ACC112 (cell line): ENCODE results near the gene RSPO3.

Experiments used
- H2AFZ ChIP-seq: fragments of 200-600 bp; sonication (generic); one replicate; pipeline ENCODE4 v1.6.0; 2017; ENCODE audit warnings: antibody characterized with exemption, low read length; ENCODE audit not compliant: unreplicated experiment
- H3K27ac ChIP-seq: fragments of 200-600 bp; sonication (generic); 2 replicates; pipeline ENCODE4 v1.5.1; 2014; ENCODE audit warnings: low read depth, mild to moderate bottlenecking, antibody characterized with exemption, low read length, moderate library complexity
- H3K27me3 ChIP-seq: fragments of 200-600 bp; sonication (generic); 2 replicates; pipeline ENCODE4 v1.6.1; 2014; ENCODE audit warnings: mild to moderate bottlenecking, antibody characterized with exemption, low read length, moderate library complexity, mixed read lengths; ENCODE audit not compliant: insufficient read depth
- H3K36me3 ChIP-seq: fragments of 200-600 bp; sonication (generic); 2 replicates; pipeline ENCODE4 v1.6.1; 2016; ENCODE audit warnings: mild to moderate bottlenecking, antibody characterized with exemption, low read length, moderate library complexity, mixed read lengths; ENCODE audit not compliant: insufficient read depth
- H3K4me1 ChIP-seq: fragments of 200-600 bp; sonication (generic); one replicate; pipeline ENCODE4 v1.6.1; 2016; ENCODE audit warnings: low read length, mixed read lengths; ENCODE audit not compliant: insufficient read depth, unreplicated experiment, control insufficient read depth
- H3K4me3 ChIP-seq: fragments of 200-600 bp; sonication (generic); 2 replicates; pipeline ENCODE4 v1.5.1; 2014; ENCODE audit warnings: mild to moderate bottlenecking, low read depth, low read length
- H3K79me2 ChIP-seq: fragments of 200-600 bp; sonication (generic); one replicate; pipeline ENCODE4 v1.6.0; 2016; ENCODE audit warnings: low read length; ENCODE audit not compliant: control insufficient read depth, unreplicated experiment, insufficient read depth

RSPO3 gene

DNA sequence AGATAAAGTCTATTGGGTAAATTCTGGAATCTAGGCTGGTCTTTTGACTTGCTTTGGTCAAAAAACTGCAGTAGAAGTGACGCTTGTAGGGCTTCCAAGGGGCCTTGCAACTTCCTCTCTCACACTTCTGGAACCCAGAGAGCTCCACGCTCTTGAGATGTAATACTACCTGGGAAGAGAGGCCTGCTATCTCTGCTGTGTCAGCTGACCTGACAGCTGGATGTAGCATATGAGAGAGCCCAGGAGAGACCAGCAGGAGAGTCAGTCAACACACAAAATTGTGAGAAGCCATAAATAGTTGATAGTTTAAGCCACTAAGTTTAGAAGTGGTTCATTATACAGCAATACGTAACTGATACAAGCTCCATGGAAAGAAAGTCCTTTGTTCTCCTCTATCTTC lies 7.8 kb upstream of the RSPO3 start:
- Histone ChIP-seq H3K4me3 (no peak overlapping the region), H3K4me1 (no peaks in the 10 kb centered on the region)

DNA sequence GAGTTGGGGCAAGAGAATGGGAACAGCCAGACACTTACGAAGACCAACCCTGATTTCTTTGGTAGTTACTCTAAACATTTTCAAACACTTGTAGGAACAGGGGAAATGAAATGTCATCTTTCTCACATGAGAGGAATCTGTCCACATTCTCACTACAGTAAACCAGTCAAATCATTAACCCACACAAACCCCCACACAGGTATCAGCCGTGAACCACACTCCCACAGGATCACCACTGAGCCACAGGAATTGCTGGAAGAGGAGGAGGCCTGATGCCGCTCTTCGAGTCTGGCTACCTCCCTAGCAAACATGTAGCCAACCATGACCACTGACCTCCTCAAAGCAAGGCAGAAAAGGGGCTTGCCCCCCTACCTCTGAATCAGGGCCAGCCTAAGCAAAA lies 6.9 kb upstream of the RSPO3 start:
- H3K4me3 ChIP-seq: no peak overlapping the region
- no peaks in the 10 kb centered on the region for H3K79me2 ChIP-seq
- no peaks in the 10 kb centered on the region for H3K4me1 ChIP-seq
- H2AFZ ChIP-seq: no peak overlapping the region
- H3K27me3 ChIP-seq: peaks cover 6% of the 10 kb centered on the region
- no peaks in the 10 kb centered on the region for H3K36me3 ChIP-seq
- no peak overlapping the region for H3K27ac ChIP-seq

More for the DNA sequence above, 7.8 kb upstream of the RSPO3 start:
- H3K27ac ChIP-seq: no peak overlapping the region
- no peak overlapping the region for H2AFZ ChIP-seq
- no peaks in the 10 kb centered on the region for H3K27me3 ChIP-seq
- no peaks in the 10 kb centered on the region for H3K79me2 ChIP-seq
- H3K36me3 ChIP-seq: no peaks in the 10 kb centered on the region

DNA sequence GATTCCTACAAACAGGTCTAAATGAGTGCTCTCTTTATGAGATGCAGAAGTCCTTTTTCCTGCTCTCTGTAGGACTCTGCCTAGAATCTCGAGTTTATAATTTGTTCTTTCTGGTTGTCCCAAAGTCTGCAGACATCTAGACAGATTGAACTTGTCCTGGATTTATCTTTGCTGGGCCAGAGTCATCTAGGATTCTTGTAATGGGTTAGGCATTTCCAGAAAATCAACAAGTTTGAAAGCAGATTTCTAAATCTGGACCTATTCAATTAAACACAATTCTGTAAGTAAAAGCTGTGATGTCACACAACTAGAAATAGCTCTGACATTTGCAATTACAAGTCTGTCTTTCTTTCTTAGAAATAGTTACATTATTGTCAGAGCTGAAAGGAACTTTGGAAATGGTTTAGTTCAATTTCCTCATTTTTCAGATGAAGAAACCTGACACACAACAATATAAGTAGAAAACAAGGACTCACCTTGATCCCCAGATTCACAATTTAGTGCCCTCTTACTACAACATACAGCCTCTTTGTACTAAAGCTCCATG lies 4.2 kb upstream of the RSPO3 start:
- Histone ChIP-seq H3K27ac (no peak overlapping the region), H3K4me3 (no peak overlapping the region), H3K4me1 (no peaks in the 10 kb centered on the region), H3K79me2 (no peaks in the 10 kb centered on the region), H3K27me3 (peaks cover 17% of the 10 kb centered on the region), H2AFZ (no peak overlapping the region), H3K36me3 (no peaks in the 10 kb centered on the region)

DNA sequence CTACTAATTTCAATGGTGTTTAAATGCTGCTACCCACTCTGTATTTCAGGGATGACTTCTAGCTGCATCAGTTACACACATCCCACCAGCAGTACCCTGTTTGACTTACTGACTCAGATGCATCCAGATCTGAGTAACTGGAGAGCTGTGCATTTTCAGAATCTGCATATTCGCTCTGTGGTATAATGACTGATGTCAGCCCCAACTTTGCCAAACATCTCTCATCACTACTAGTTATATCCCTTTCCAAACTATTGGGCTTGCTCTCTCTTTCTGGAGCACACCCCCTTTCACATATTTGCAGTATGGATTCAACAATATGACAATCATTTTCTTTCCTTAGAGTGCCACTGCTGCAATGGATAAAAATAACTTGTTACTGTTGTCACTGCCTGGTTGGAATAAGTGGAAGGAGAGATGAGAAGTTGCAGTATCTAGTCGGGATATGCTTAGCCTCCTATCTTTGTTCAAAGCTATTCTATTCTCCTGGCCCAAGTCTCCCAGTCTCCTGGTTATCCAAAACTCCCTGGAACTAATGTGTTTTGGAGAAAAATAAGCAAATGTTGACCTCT lies 3.3 kb upstream of the RSPO3 start:
- Histone ChIP-seq H2AFZ (no peak overlapping the region), H3K79me2 (no peaks in the 10 kb centered on the region), H3K27ac (no peak overlapping the region), H3K4me3 (no peak overlapping the region), H3K36me3 (no peaks in the 10 kb centered on the region), H3K27me3 (peaks cover 25% of the 10 kb centered on the region), H3K4me1 (peaks cover 5% of the 10 kb centered on the region)

DNA sequence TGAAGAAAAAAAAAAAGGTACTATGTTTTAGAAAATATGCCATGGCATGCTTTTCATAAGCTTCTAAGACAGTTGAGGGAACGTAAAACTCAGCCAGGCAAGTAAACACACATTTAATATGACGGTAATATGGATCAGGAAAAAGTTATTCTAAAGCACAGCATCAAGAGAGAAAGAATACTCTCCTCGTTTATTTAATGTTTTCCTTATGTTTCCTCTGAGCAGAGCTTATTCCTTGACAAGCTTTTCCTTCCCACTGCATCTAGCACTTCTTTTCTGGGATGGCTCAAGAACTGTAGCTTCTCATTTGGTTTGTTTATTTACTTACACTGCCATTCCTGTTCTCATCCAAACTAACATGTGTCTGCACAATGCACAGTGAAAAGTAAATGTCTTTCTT lies 2.7 kb upstream of the RSPO3 start:
- Histone ChIP-seq H2AFZ (no peak overlapping the region), H3K27ac (no peak overlapping the region), H3K4me1 (peaks cover 11% of the 10 kb centered on the region), H3K4me3 (no peak overlapping the region), H3K79me2 (no peaks in the 10 kb centered on the region), H3K27me3 (peaks cover 31% of the 10 kb centered on the region), H3K36me3 (no peaks in the 10 kb centered on the region)

DNA sequence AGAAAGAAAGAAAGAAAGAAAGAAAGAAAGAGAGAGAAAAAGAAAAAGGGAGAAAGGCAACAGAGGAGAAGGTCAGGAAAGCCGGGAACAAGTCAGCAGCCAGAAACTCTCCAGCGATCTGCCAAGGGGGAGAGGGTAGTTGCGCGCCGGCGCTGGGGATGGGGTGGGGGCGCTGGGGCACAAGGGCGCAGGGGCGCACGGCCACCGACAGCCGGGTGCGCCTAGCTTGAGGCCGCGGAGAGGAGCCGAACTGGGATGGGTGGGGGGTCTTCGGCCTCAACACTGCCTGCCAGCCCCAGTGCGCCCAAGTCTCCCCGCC lies 533 bp upstream of the RSPO3 start:
- peak overlapping the region; percentile 77 for H3K4me3 ChIP-seq
- peak overlapping the region; percentile 21 for H2AFZ ChIP-seq
- no peaks in the 10 kb centered on the region for H3K79me2 ChIP-seq
- no peak overlapping the region for H3K27ac ChIP-seq
- no peaks in the 10 kb centered on the region for H3K36me3 ChIP-seq
- H3K27me3 ChIP-seq: peaks cover 34% of the 10 kb centered on the region
- peaks cover 15% of the 10 kb centered on the region for H3K4me1 ChIP-seq

DNA sequence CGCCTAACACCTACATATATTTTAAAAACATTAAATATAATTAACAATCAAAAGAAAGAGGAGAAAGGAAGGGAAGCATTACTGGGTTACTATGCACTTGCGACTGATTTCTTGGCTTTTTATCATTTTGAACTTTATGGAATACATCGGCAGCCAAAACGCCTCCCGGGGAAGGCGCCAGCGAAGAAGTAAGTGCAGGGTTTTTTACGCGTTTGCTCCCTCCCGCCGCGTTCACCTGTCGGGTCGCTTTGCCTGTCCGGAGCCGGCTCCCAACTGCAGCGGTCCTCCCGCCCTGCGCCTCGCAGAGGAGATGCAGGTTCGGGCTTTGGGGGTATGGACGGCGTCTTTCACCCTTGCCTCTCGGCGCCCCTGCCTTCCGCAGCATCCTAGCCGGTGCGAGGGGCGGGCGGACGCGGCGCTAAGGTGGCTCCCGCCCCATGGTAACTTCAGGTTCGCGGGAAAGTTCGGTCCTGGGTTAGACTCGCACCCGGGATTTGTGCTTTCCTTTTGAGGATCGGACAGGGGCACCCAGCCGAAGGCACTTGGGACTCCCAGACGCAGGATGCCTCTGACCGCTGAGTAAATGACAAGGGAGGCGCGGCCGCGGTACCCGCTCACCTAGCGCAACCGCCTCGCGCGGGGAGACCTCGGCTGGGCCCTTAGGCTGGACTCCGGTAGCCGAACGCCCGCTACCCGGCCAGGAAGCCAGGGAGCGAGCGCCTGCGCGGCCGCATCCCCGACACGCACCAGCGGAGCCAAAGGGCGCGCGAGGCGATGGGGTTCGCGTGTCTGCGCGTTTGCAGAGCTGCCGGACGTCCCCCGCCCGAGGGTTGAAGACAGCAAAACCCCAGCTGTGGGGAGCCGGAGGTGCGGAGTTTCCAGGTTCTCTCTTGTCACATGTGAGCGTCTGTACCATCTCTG lies 891 bp downstream of the RSPO3 start:
- H3K4me3 ChIP-seq: peak overlapping the region; percentile 77
- no peaks in the 10 kb centered on the region for H3K79me2 ChIP-seq
- peaks cover 15% of the 10 kb centered on the region for H3K4me1 ChIP-seq
- H3K27me3 ChIP-seq: peaks cover 34% of the 10 kb centered on the region
- H3K36me3 ChIP-seq: no peaks in the 10 kb centered on the region
- H2AFZ ChIP-seq: peak overlapping the region; percentile 88
- no peak overlapping the region for H3K27ac ChIP-seq

DNA sequence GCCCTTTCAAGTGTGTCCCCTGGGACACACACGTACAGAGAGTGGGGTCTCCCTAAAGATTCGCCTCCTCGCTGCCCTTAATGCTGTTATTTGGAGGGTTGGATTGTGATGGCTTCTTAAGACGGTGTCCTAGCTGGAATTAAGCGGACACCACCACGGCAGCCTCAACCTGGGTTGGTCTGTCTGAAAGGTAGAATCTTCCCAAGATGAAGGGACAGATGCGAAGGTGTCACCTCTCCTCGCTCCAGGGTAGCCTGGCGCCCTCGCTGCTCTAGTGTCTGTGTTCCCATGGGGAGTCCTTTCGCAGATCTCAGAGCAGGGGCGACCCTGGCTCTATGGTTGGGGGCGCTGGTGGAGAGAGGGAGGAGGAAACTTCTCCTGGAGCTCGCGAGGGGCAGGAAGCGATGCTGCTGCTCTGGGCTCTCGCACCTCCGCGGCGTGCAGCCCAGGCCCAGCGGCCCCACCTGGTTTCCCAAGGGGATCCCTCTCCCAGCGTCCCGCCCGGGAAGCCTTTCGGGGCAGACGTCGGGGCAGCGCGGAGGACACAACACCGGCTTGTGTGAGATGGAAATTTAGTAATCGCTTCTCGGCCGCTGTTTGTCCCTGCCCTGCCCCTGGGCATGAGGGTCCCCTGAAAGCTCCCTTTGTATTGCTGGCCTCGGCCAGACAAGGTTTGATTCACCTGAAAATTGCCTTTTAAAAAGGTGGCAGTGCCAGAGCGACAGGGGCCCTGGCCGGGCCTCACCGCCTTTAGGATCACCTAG lies 1.7 kb downstream of the RSPO3 start:
- Histone ChIP-seq H3K36me3 (no peaks in the 10 kb centered on the region), H3K79me2 (no peaks in the 10 kb centered on the region), H3K4me1 (peaks cover 15% of the 10 kb centered on the region), H3K27ac (no peak overlapping the region), H3K4me3 (peak overlapping the region; percentile 77), H2AFZ (peak overlapping the region; percentile 88), H3K27me3 (peaks cover 34% of the 10 kb centered on the region)

DNA sequence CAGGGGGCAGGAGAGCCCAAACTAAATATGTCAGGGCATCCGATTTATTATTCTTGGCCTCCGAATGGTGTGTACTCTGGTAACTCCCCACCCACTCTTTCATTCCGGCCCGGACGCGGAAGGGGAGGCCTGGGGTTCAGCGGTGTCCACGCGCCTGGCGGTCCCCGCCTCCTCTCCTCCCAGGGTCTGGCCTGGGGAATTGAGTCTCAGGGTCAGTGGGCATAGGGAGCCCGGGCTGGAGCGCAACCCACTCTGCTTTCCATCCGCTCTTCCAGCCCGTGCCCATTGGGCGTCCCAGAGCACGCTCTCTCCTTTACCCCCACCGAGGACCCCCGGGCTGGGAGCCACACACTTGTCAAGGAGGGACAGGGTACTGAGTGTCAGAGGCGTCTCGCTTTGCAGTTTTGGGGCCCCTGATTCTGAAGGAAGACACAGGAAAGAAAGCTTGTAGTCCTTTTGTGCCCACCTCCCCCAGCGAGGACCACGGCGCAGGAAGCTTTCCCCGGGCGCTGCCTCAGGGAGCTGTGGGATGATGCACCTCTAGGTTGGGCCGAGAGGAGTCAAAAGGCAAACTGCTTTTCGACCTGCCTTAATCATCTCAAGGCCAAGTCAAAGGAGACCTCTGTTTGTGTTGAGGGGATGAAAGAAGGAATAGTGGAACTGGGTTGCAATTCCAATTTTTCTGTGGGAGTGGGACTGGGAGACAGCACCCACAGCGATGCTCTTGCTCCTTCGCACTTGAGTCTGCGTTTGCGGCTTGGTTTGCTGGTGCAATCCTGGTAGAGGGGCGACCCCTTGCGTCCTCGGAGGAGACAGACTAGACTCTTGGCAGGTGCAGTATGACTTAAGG lies 2.5 kb downstream of the RSPO3 start:
- Histone ChIP-seq H3K4me1 (peaks cover 15% of the 10 kb centered on the region), H3K79me2 (no peaks in the 10 kb centered on the region), H2AFZ (peak overlapping the region; percentile 9), H3K27me3 (peaks cover 33% of the 10 kb centered on the region), H3K36me3 (no peaks in the 10 kb centered on the region), H3K27ac (no peak overlapping the region), H3K4me3 (peak overlapping the region; percentile 77)

DNA sequence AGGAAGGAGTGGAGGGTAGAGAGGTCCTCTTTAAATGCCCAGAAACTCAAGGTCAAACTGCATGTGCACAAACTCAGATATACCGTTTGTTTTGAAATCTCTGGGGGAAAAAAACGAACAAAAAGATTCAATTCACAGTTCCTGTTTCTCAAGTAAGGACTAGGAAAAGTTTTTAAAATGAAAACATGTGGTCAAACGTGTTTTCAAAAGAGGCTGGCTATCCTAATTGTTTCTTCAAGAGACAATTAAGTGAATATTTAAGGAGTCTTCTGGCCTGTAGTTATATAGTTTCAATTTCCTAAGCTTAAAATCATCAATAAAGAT lies 3.1 kb downstream of the RSPO3 start:
- no peaks in the 10 kb centered on the region for H3K79me2 ChIP-seq
- no peak overlapping the region for H2AFZ ChIP-seq
- peaks cover 28% of the 10 kb centered on the region for H3K27me3 ChIP-seq
- H3K36me3 ChIP-seq: no peaks in the 10 kb centered on the region
- no peak overlapping the region for H3K4me3 ChIP-seq
- no peak overlapping the region for H3K27ac ChIP-seq
- peaks cover 15% of the 10 kb centered on the region for H3K4me1 ChIP-seq
